Kidney (tissue), 22 donors: Measurements from ENCODE around the gene RO60. TPM values are rescaled to one million over a fixed set of nuclear protein-coding genes. Genes with fewer than 3 reads are reported as not detected.

Source experiments
- DNase-seq, 5 donors: peaks; one replicate each; pipeline ENCODE4 v3.0.0-alpha.2; 2013 to 2020
- FAIRE-seq: peaks from 2 replicates; lab custom pipeline; 2012; peaks lifted over from hg19 to GRCh38; lab: Jason Lieb, UNC
- H3K27ac ChIP-seq, 2 donors: one replicate each; pipeline ENCODE4 v1.7.0; 2013; ENCODE audit warnings: low read depth in 2 of 2, low read length in 2 of 2, inconsistent platforms in 1 of 2
- H3K27me3 ChIP-seq: one replicate; pipeline ENCODE4 v1.7.1; 2013; ENCODE audit warnings: low read length, inconsistent platforms; ENCODE audit not compliant: control insufficient read depth, insufficient read depth
- H3K36me3 ChIP-seq, 3 donors: one replicate each; pipeline versions ENCODE4 v1.7.0 to v1.7.1; 2013; ENCODE audit warnings: low read length in 3 of 3, control low read depth in 1 of 3, inconsistent platforms in 1 of 3; ENCODE audit not compliant: insufficient read depth in 3 of 3, control insufficient read depth in 2 of 3
- H3K4me1 ChIP-seq, 3 donors: one replicate each; pipeline versions ENCODE4 v1.7.0 to v1.7.1; 2013; ENCODE audit warnings: low read length in 3 of 3, inconsistent platforms in 1 of 3, low read depth in 1 of 3; ENCODE audit not compliant: control insufficient read depth in 2 of 3, insufficient read depth in 2 of 3
- H3K4me3 ChIP-seq, 3 donors: one replicate each; pipeline versions ENCODE4 v1.7.0 to v1.8.1; 2013; ENCODE audit warnings: low read length in 3 of 3, control low read depth in 1 of 3, inconsistent platforms in 1 of 3
- H3K9ac ChIP-seq, 3 donors: one replicate each; pipeline versions ENCODE4 v1.7.0 to v1.7.1; 2013; ENCODE audit warnings: low read length in 3 of 3, control low read depth in 1 of 3, inconsistent platforms in 1 of 3
- H3K9me3 ChIP-seq, 3 donors: one replicate each; pipeline versions ENCODE4 v1.7.0 to v1.7.1; 2013; ENCODE audit warnings: low read length in 3 of 3, control low read depth in 1 of 3, inconsistent platforms in 1 of 3; ENCODE audit not compliant: control insufficient read depth in 2 of 3, insufficient read depth in 1 of 3
- intact Hi-C: fragments of 100-400 bp; cut with DNase I; formaldehyde crosslinking; loops from one replicate; pipeline ENCODE4 v1.11.1; 2022
- long read RNA-seq, 10 donors: library from polyadenylated mRNA in 1 of 10; unstranded in 1 of 10; transcript quantifications; one replicate each; pipeline ENCODE4 v2.0.0 and lab custom pipeline, GENCODE V29; 2021 to 2026
- polyA plus RNA-seq: library from polyadenylated mRNA; stranded (reverse); fragments of 350-450 nt; fragmentation: Illumina TruSeq; extraction: RNeasy Lipid Tissue Mini Kit (QIAGEN cat#74804); gene quantifications from one replicate; pipeline ENCODE4 v1.2.3, GENCODE V29; 2014; ENCODE audit warnings: low read depth, low replicate concordance; ENCODE audit not compliant: insufficient read depth
- total RNA-seq: library from RNA; stranded (reverse); fragmentation: NEBNext Ultra II Directional; extraction: Animal tissue kit (Norgen Biotek cat#: 25700); gene quantifications from one replicate; pipeline ENCODE4 v1.2.1, GENCODE V29; 2021
- TF ChIP-seq, protein P1 (sequence below): IDR thresholded peaks from 3 replicates; pipeline ENCODE4 v1.5.1; 2012; ENCODE audit warnings: mild to moderate bottlenecking, moderate library complexity, borderline replicate concordance; ENCODE audit not compliant: insufficient read depth; ENCODE audit errors: extremely low read depth
- donor health status: control.
- donor health status: control.
- donor health status: control.
- donor health status: control.
- donor health status: control.
- donor health status: DM: yes; HTN: yes; CAD: no.
- donor health status: Normal renal cell carcinoma (clear cell type).

Gene RO60
- total RNA-seq (72.0 TPM), polyA plus RNA-seq (4.8 TPM)
- long read RNA-seq, donor 1, full-length matches to known transcripts = 7 of 7 reads
- long read RNA-seq, donor 1, partial matches to known transcripts = 0 of 7 reads
- long read RNA-seq, donor 1, other reads (novel, unspliced or antisense) = 0 of 7 reads
- long read RNA-seq, donor 2, full-length matches to known transcripts = 4 of 9 reads
- long read RNA-seq, donor 2, partial matches to known transcripts = 5 of 9 reads
- long read RNA-seq, donor 2, other reads (novel, unspliced or antisense) = 0 of 9 reads
- long read RNA-seq, donor 3, partial matches to known transcripts = 7 of 9 reads
- long read RNA-seq, donor 3, other reads (novel, unspliced or antisense) = 0 of 9 reads
- long read RNA-seq, donor 4, full-length matches to known transcripts = 6 of 6 reads
- long read RNA-seq, donor 4, partial matches to known transcripts = 0 of 6 reads
- long read RNA-seq, donor 4, other reads (novel, unspliced or antisense) = 0 of 6 reads
- long read RNA-seq, donor 5 = 0 reads
- long read RNA-seq, donor 6, full-length matches to known transcripts = 6 of 51 reads
- long read RNA-seq, donor 6, partial matches to known transcripts = 45 of 51 reads
- long read RNA-seq, donor 6, other reads (novel, unspliced or antisense) = 0 of 51 reads
- long read RNA-seq, donor 7, full-length matches to known transcripts = 38 of 47 reads
- long read RNA-seq, donor 7, partial matches to known transcripts = 0 of 47 reads
- long read RNA-seq, donor 7, other reads (novel, unspliced or antisense) = 9 of 47 reads
- long read RNA-seq, donor 8, partial matches to known transcripts = 0 of 5 reads
- long read RNA-seq, donor 8, other reads (novel, unspliced or antisense) = 0 of 5 reads
- long read RNA-seq, donor 9, partial matches to known transcripts = 0 of 2 reads
- long read RNA-seq, donor 9, other reads (novel, unspliced or antisense) = 0 of 2 reads
- long read RNA-seq, donor 10, full-length matches to known transcripts = 7 of 37 reads
- long read RNA-seq, donor 10, partial matches to known transcripts = 30 of 37 reads
- long read RNA-seq, donor 10, other reads (novel, unspliced or antisense) = 0 of 37 reads

DNA sequence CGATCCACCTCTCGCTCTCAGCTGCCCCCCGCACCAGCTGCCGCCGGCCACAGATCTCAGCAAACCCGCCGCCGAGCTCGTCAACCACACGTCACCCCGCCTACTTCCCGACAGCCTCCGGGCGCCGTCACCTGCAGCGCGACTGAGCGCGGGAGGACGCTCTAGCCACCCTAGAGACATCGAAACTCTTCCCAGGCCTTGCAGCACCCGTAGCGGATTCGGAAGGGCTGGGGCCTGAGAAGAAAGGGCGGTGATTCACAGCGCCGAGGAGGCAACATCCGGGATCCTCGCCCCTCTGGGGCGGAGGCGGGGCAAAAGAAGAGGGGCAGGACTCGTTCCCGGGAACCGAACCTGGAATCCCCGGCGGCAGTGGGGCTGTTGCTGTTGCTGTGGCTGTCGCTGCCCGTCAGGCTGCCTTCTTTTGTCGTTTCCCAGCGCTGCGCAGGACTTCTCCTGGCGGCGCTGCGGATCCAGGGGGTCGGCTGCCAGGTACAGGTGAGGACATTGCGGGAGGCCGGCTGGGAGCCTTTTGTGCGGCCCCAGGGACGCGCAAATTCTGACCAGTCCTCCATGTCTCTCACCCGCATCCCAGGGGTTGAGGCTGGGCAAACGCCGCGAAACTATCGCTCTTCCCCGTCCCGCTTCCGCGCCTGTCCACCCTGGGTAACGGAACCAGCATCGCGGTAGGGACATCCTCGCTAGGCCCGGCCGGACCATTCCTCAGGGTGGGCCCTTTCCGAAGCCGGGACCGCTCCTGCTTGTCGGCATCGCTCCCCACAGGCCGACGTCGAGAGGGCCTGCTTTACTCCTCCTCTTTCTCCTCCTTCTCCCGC, at the start of gene RO60, which contains the start of gene UCHL5:
RO60 (plus strand) TSS at position 331 of the 833 bp plus-strand sequence. CDS start 9,443 bp downstream, outside the sequence.
UCHL5 (minus strand) TSS at position 79 of the 833 bp plus-strand sequence. CDS start 100 bp downstream, outside the sequence.
- Histone ChIP-seq H3K36me3 (no peaks in the 10 kb centered on the region), H3K4me1 (peaks cover 0 to 15% (median 11%) of the 10 kb centered on the region in 3 donors), H3K9me3 (no peaks in the 10 kb centered on the region), H3K27ac (peak within 1 kb of the TSS; percentile 97 to 98), H3K4me3 (peak within 1 kb of the TSS; percentile 81 to 97 (median 92)), H3K9ac (peak within 1 kb of the TSS; percentile 81 to 96 (median 88)), H3K27me3 (no peaks in the 10 kb centered on the region)
- TF ChIP-seq, protein P1, sequence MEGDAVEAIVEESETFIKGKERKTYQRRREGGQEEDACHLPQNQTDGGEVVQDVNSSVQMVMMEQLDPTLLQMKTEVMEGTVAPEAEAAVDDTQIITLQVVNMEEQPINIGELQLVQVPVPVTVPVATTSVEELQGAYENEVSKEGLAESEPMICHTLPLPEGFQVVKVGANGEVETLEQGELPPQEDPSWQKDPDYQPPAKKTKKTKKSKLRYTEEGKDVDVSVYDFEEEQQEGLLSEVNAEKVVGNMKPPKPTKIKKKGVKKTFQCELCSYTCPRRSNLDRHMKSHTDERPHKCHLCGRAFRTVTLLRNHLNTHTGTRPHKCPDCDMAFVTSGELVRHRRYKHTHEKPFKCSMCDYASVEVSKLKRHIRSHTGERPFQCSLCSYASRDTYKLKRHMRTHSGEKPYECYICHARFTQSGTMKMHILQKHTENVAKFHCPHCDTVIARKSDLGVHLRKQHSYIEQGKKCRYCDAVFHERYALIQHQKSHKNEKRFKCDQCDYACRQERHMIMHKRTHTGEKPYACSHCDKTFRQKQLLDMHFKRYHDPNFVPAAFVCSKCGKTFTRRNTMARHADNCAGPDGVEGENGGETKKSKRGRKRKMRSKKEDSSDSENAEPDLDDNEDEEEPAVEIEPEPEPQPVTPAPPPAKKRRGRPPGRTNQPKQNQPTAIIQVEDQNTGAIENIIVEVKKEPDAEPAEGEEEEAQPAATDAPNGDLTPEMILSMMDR = peak; percentile 9
- peak; percentile 3 for FAIRE-seq
- intact Hi-C loops = no loop called here
- peak; percentile 98 to 99 (median 98) for DNase-seq

DNA sequence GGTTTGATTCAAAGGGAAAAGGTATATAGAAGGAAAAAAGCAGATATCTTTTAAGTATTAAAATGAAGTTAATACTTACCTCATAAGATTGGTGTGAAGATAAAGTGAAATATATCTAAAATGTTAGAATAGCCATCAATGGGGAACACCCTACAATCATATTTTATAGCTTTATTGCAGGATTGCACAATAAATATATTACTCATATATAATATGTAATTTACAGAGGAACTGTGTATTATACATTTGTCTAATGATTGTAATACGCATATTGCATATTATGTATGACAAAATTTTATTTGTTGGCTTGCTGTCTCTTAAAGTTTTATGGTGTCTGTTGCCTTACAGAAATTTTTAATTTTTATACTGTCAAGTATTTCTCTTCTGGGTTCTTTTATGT, 48.0 kb upstream of the RO60 start:
- Histone ChIP-seq H3K9ac (no peak overlapping the region), H3K4me3 (no peak overlapping the region), H3K27me3 (no peaks in the 10 kb centered on the region), H3K9me3 (no peaks in the 10 kb centered on the region), H3K27ac (no peak overlapping the region), H3K36me3 (peaks cover 0 to 2% (median 0%) of the 10 kb centered on the region in 3 donors), H3K4me1 (no peaks in the 10 kb centered on the region)
- DNase-seq = no peak
- intact Hi-C loops = loop anchor here (10.0 kb wide), 1 partner anchor 207 kb away; the partner anchor contains the start of gene RGS2
- TF ChIP-seq, protein P1 = no peak
- FAIRE-seq = no peak

DNA sequence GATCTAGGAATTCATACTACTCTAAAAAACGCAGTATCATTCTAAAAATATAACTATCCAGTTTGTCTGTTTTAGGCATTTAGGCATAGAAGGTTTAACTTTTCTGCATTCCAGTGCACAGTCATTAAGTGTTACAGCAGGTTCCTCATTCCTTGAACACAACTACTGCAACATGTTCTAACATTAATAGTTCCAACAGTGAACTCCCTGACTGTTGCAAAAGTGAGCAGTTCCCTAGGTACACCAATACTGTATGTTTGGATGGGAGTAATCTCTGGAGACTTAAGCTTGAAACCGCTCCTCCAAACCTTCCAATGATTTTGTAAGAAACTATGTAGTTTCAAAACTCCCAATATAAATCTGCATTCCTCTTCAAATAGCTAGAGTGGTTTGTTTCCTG, 46.4 kb upstream of the RO60 start:
- H3K4me3 ChIP-seq = no peak overlapping the region
- H3K4me1 ChIP-seq = no peaks in the 10 kb centered on the region
- no peak overlapping the region for H3K9ac ChIP-seq
- FAIRE-seq (no peak), DNase-seq (no peak)
- H3K9me3 ChIP-seq = no peaks in the 10 kb centered on the region
- TF ChIP-seq, protein P1 = no peak
- H3K27me3 ChIP-seq = no peaks in the 10 kb centered on the region
- intact Hi-C loops = loop anchor here (10.0 kb wide), 1 partner anchor 208 kb away; the partner anchor contains the start of gene RGS2
- no peak overlapping the region for H3K27ac ChIP-seq
- H3K36me3 ChIP-seq = peaks cover 0 to 2% (median 0%) of the 10 kb centered on the region in 3 donors
